Kasumi-1 (cell line): ENCODE measurements around the gene ABCD3.
"Not testable (repeated sequence)": the region's sequence is repeated elsewhere in the genome, so short reads cannot be mapped to it uniquely, and the experiment has no call there.

Experiments
- DNase-seq, 2 experiments: peaks; one replicate each; lab custom pipeline; 2025; lab: John Stamatoyannopoulos, UW

Gene ABCD3

DNA sequence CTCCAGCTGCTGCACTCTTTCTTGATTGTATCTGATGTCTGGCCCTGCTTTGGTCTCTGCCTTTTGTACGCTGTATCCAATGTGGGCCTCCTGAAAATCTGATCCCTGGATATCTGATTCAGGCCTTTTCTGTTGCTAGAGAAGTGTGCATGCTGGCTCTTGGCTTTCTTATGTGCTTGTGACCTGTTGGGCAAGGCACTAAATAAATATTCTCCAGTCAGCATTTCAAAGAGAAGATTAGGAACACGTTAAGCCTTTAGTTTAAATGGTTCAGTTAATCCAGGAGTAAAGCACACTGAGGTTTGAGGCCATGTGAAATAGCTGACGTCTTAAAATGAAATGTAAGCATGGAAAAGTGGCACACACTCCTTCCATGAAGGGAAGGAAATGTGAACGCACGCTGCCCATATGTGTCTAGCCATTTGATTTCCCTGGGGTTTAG, 132.6 kb downstream of the ABCD3 start:
- DNase-seq: no peak

DNA sequence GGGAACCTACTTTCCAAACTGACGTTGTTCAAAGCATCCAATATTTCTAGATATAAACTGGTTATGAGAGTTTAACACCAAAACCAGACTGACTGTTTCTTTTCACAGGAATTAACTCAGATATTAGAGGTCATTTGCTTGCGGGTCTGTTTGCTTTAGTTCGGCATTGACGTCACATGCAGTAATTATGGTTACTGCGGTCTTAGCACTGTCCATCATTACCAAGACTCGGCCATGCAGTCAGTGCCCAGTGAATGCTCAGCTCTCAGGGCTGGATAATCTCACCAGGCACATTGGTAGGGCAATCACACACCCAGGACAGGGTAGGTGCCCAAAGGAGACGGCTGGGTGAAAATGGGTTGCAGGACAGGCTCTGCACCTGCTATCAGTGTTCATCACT, 133.3 kb downstream of the ABCD3 start:
- DNase-seq: no peak

- DNase-seq: no peak
These were observed 133.9 kb downstream of the ABCD3 start for GRCh38 chr1:94552071-94552586.

GRCh38 chr1:94553323-94553730, 135.1 kb downstream of the ABCD3 start:
- DNase-seq: no peak

- no peak for DNase-seq
These were observed 135.7 kb downstream of the ABCD3 start for GRCh38 chr1:94553931-94554330.

GRCh38 chr1:94554580-94554979, 136.4 kb downstream of the ABCD3 start:
- DNase-seq: no peak

DNA sequence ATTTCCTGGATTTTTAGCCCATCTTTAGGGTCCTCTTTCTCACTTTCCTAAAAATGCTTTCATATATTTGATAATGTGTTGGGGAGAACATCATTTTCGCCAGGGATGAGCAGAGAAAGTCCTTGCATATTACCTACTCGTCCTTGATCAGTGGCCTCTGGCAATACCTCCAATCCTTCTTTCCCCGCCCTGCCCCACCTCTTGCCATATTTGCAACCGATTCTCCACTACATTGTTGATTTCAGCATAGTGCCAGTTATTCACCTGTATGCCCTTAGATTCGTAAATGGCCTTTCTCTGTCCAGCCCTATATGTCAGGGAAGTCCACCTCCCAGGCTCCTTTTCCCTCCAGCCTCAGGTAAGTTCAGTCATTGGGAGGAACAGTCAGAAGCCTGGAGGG, 136.9 kb downstream of the ABCD3 start:
- no peak for DNase-seq

DNA sequence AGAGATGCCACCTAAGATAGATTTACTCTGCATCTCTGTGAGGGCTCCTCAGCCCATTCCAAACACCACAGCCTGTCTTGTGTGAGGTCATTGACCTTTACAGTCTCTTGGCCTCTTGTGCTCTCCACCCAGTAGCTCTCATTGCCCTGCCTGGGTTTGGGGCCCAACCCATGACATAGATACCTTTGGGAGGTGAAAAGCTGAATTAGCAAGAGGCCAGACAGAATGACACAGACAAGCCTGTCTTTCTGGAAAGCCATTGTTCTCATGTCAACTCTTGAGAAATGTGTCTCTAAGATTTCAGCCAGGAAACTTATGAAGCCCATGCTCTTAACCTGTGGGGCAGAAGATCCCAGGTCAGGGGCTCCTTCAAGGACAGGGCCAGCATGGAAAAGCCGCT, 141.7 kb downstream of the ABCD3 start:
- DNase-seq: no peak

GRCh38 chr1:94560333-94560732, 142.1 kb downstream of the ABCD3 start:
- DNase-seq: no peak

DNA sequence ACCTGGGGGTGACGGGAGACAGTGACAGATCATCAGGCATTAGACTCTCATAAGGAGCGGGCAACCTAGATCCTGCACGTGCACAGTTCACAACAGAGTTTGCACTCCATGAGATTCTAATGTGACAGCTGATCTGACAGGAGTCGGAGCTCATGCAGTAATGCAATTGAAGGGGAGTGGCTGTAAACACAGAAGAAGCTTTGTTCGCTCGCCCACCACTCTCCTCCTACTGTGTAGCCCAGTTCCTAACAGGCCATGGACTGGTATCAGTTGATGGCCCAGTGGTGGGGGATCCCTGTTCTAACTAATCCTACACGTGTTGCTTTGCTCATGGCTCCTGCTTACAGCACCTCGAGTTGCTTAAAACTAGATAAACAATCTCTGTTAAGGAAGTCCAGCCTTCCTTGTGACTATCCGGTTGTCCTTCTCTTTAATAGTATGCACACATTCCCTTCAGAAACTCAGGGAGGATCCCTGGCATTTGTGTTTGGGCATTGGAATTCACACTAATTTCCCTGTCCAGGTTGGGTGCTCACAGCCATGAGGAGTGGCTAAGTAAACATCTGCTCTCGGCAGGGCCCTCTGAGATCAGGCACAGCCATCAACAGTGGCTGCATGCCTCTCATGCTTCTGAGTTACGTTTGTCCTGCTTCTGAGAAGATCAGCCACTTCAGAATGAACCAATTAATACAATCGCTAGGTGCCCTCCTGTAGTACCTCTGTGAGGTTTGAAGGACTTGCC, 144.5 kb downstream of the ABCD3 start:
- no peak for DNase-seq

GRCh38 chr1:94565901-94566300, 147.7 kb downstream of the ABCD3 start:
- DNase-seq: no peak

DNA sequence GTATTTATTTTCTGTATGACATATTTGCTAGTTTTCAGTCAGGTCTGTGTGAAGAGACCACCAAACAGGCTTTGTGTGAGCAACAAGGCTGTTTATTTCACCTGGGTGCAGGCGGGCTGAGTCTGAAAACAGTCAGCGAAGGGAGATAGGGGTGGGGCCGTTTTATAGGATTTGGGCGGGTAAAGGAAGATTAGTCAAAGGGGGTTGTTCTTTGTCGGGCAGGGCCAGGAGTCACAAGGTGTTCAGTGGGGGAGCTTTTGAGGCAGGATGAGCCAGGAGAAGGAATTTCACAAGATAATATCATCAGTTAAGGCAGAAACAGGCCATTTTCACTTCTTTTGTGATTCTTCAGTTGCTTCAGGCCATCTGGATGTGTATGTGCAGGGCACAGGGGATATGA, 148.2 kb downstream of the ABCD3 start:
- DNase-seq: not testable (repeated sequence)

- not testable (repeated sequence) for DNase-seq
These were observed 149.9 kb downstream of the ABCD3 start for GRCh38 chr1:94567975-94568607.
